MM.1S (cell line): ENCODE measurements around the gene CCDC159.

Source experiments
- DNase-seq: peaks from one replicate; pipeline ENCODE4 v3.0.0-alpha.2; 2015
- H2AFZ ChIP-seq: fragments of 300-600 bp; sonication (generic); 2 replicates; pipeline ENCODE4 v1.6.0; 2016; ENCODE audit warnings: antibody characterized with exemption, low read length
- H3F3A ChIP-seq: fragments of 300-600 bp; sonication (generic); 2 replicates; pipeline ENCODE4 v1.6.1; 2016; ENCODE audit warnings: mild to moderate bottlenecking, antibody characterized with exemption, low read length, moderate library complexity, mixed read lengths; ENCODE audit not compliant: insufficient read depth
- H3K27ac ChIP-seq: fragments of 300-600 bp; sonication (generic); 2 replicates; pipeline ENCODE4 v1.5.1; 2016; ENCODE audit warnings: mild to moderate bottlenecking, low read length
- H3K27me3 ChIP-seq: fragments of 300-600 bp; sonication (generic); replicated peaks from 2 replicates; pipeline ENCODE4 v1.6.0; 2016; ENCODE audit warnings: low read length; ENCODE audit not compliant: insufficient read depth
- H3K36me3 ChIP-seq: fragments of 300-600 bp; sonication (generic); replicated peaks from 2 replicates; pipeline ENCODE4 v1.6.1; 2016; ENCODE audit warnings: mild to moderate bottlenecking, low read length, mixed read lengths; ENCODE audit not compliant: insufficient read depth
- H3K4me1 ChIP-seq: fragments of 300-600 bp; sonication (generic); 2 replicates; pipeline ENCODE4 v1.6.1; 2016; ENCODE audit warnings: low read length, mixed read lengths
- H3K4me2 ChIP-seq: fragments of 300-600 bp; sonication (generic); 2 replicates; pipeline ENCODE4 v1.6.0; 2016; ENCODE audit warnings: low read depth, low read length
- H3K4me3 ChIP-seq: fragments of 300-600 bp; sonication (generic); 2 replicates; pipeline ENCODE4 v1.5.1; 2016; ENCODE audit warnings: low read length, mixed read lengths
- H3K79me2 ChIP-seq: fragments of 300-600 bp; sonication (generic); 2 replicates; pipeline ENCODE4 v1.6.1; 2016; ENCODE audit warnings: mixed run types, low read length, mixed read lengths
- H3K9ac ChIP-seq: fragments of 300-600 bp; sonication (generic); 2 replicates; pipeline ENCODE4 v1.6.1; 2016; ENCODE audit warnings: low read length, mixed read lengths
- H3K9me2 ChIP-seq: fragments of 300-600 bp; sonication (generic); replicated peaks from 2 replicates; pipeline ENCODE4 v1.6.1; 2016; ENCODE audit warnings: mild to moderate bottlenecking, low read length, mixed read lengths; ENCODE audit not compliant: insufficient read depth
- H3K9me3 ChIP-seq: fragments of 300-600 bp; sonication (generic); replicated peaks from 2 replicates; pipeline ENCODE4 v1.6.1; 2016; ENCODE audit warnings: mild to moderate bottlenecking, low read length, mixed read lengths; ENCODE audit not compliant: insufficient read depth
- H4K20me1 ChIP-seq: fragments of 300-600 bp; sonication (generic); 2 replicates; pipeline ENCODE4 v1.6.1; 2016; ENCODE audit warnings: mild to moderate bottlenecking, low read length, moderate library complexity, mixed read lengths; ENCODE audit not compliant: insufficient read depth
- EZH2 ChIP-seq: fragments of 300-600 bp; sonication (generic); optimal IDR thresholded peaks from 2 replicates; pipeline ENCODE3; 2017; ENCODE audit warnings: low read depth, mild to moderate bottlenecking, antibody characterized with exemption, low read length, mixed read lengths
- EZH2phosphoT487 ChIP-seq: fragments of 300-600 bp; sonication (generic); IDR thresholded peaks from 2 replicates; pipeline ENCODE4 v1.6.1; 2018; ENCODE audit warnings: antibody characterized with exemption, low read length
- TF ChIP-seq, protein P1 (sequence below): fragments of 300-600 bp; sonication (generic); IDR thresholded peaks from 2 replicates; pipeline ENCODE4 v1.5.1; 2016; ENCODE audit warnings: antibody characterized with exemption, low read length, mixed read lengths

CCDC159 gene

GRCh38 chr19:11390933-11391680, 44.8 kb downstream of the CCDC159 start:
- no peak overlapping the region for H3K4me2 ChIP-seq
- H3F3A ChIP-seq: no peaks in the 10 kb centered on the region
- no peaks in the 10 kb centered on the region for H3K9me3 ChIP-seq
- no peak for DNase-seq
- no peak overlapping the region for H2AFZ ChIP-seq
- H3K36me3 ChIP-seq: no peaks in the 10 kb centered on the region
- no peaks in the 10 kb centered on the region for H3K4me1 ChIP-seq
- H3K27ac ChIP-seq: no peak overlapping the region
- H3K9me2 ChIP-seq: no peaks in the 10 kb centered on the region
- H3K9ac ChIP-seq: no peak overlapping the region
- TF ChIP-seq, protein P1, sequence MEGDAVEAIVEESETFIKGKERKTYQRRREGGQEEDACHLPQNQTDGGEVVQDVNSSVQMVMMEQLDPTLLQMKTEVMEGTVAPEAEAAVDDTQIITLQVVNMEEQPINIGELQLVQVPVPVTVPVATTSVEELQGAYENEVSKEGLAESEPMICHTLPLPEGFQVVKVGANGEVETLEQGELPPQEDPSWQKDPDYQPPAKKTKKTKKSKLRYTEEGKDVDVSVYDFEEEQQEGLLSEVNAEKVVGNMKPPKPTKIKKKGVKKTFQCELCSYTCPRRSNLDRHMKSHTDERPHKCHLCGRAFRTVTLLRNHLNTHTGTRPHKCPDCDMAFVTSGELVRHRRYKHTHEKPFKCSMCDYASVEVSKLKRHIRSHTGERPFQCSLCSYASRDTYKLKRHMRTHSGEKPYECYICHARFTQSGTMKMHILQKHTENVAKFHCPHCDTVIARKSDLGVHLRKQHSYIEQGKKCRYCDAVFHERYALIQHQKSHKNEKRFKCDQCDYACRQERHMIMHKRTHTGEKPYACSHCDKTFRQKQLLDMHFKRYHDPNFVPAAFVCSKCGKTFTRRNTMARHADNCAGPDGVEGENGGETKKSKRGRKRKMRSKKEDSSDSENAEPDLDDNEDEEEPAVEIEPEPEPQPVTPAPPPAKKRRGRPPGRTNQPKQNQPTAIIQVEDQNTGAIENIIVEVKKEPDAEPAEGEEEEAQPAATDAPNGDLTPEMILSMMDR: no peak
- TF ChIP-seq EZH2 (no peak), EZH2phosphoT487 (no peak)
- H3K27me3 ChIP-seq: peaks cover 57% of the 10 kb centered on the region
- no peaks in the 10 kb centered on the region for H4K20me1 ChIP-seq
- H3K4me3 ChIP-seq: no peak overlapping the region
- no peaks in the 10 kb centered on the region for H3K79me2 ChIP-seq

GRCh38 chr19:11397089-11397610, 50.8 kb downstream of the CCDC159 start:
- Histone ChIP-seq H2AFZ (no peak overlapping the region), H3F3A (no peaks in the 10 kb centered on the region), H3K36me3 (no peaks in the 10 kb centered on the region), H4K20me1 (no peaks in the 10 kb centered on the region), H3K27me3 (peaks cover 61% of the 10 kb centered on the region), H3K9ac (no peak overlapping the region), H3K4me1 (no peaks in the 10 kb centered on the region), H3K27ac (no peak overlapping the region), H3K9me3 (no peaks in the 10 kb centered on the region), H3K4me3 (no peak overlapping the region), H3K9me2 (no peaks in the 10 kb centered on the region), H3K4me2 (no peak overlapping the region), H3K79me2 (no peaks in the 10 kb centered on the region)
- TF ChIP-seq EZH2 (no peak), EZH2phosphoT487 (no peak)
- TF ChIP-seq, protein P1: no peak
- DNase-seq: no peak

DNA sequence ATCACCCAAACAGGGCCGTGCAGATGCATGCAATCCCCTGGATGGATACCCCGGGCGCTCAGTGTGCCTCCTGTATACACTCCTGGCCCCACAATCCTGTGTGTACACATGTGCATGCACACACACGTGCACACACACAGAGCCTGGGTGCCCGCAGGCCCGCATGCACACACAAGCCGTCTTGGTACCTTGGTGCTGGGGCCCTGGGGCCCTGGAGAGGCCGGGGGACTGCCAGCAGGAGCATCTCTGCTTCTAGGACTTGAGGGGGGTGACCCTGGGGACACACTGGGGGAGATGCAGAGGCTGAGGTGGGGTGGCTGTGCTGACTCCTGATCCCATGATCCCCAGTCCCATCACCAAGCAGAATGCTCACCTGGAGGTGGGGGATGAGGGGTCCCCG, 53.3 kb downstream of the CCDC159 start:
- Histone ChIP-seq H3K9me3 (no peaks in the 10 kb centered on the region), H3K79me2 (no peaks in the 10 kb centered on the region), H3K4me1 (no peaks in the 10 kb centered on the region), H3K9ac (no peak overlapping the region), H2AFZ (no peak overlapping the region), H3K27ac (no peak overlapping the region), H3F3A (no peaks in the 10 kb centered on the region), H3K4me3 (no peak overlapping the region), H4K20me1 (no peaks in the 10 kb centered on the region), H3K27me3 (peaks cover 42% of the 10 kb centered on the region), H3K36me3 (no peaks in the 10 kb centered on the region), H3K9me2 (no peaks in the 10 kb centered on the region), H3K4me2 (no peak overlapping the region)
- TF ChIP-seq, protein P1: no peak
- no peak for TF ChIP-seq EZH2
- no peak for TF ChIP-seq EZH2phosphoT487
- no peak for DNase-seq
